ENCODE results near the gene CARD19.
A peak's percentile ranks its signal among the peaks of the same experiment; 100 is the strongest.
"Not testable (repeated sequence)": the region's sequence is repeated elsewhere in the genome, so short reads cannot be mapped to it uniquely, and the experiment has no call there.

The CARD19 gene

DNA sequence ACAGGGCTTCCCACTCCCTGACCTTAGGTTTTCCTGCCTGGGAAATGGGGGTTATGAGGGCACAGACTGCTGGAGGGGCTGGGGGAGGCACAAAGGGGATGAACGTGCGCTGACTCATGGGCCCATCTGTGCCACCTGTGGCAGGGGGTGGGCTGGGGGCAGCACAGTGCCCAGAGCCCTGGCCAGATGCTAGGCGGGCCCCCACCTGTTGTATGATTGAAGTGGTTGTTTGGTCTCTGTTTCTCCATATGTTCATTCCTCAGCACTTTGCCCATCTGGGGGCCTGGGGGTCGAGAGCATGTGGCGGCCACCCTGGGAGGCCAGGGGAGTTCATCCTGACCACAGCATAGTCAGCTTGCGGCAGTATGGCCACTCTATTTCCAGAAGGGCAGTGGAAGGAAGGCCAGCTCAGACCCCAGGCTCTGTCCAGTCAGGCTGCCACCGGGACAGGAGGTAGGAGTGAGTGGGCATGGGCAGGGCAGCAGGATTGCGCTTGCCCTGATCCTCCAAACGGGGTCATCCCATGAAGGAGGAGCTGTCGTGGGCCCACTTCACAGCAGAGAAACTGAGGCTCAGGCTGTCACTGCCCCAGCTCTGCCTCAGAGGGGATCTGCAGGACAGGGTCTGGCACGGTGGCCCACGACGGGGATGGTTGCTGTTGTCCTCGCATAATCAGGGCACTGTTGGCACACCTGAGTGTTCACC, 38.9 kb downstream of the CARD19 start:
- no peak for DNase-seq

DNA sequence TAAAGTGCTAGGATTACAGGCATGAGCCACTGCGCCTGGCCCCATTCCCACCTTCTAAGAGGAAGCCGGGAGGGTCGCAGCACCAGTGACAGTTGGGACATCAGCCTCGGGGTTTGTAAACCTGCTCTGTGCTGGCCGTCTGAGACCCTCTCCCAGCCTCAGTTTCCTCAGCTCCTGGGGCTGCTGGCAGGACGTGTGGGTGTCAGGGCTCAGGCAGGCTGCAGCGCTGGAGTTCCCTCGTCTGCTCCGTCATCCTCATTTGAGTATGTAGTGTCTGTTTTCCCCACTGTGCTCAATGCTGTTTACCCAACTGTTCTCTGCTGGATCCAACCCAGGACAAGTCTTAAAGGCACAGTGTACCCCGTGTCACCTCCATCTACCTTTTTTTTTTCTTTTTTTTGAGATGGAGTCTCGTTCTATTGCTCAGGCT, 40.0 kb downstream of the CARD19 start:
- DNase-seq: no peak

DNA sequence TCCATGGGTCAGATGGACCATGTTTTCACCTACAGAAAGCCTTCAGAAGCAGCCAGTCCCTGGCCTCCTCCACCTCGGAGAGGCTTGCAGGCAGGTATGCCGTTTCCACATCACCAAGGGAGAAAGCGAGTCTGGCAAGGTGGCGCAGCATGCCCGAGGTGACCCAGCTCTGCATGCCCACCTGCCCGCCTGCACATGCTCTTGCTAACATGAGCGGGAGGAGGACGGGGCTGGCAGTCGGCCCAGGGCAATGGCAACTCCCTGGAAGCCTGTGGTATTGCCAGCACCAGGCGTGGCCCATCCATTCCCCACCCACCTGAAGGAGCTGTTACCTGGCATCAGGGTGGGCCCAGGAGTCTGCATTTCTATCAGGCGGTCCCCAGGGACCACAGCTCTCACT, 41.3 kb downstream of the CARD19 start:
- no peak for DNase-seq

GRCh38 chr9:93138171-93138764, 42.3 kb downstream of the CARD19 start:
- no peak for DNase-seq

- DNase-seq: no peak
These were observed 43.6 kb downstream of the CARD19 start for GRCh38 chr9:93139365-93140182.

DNA sequence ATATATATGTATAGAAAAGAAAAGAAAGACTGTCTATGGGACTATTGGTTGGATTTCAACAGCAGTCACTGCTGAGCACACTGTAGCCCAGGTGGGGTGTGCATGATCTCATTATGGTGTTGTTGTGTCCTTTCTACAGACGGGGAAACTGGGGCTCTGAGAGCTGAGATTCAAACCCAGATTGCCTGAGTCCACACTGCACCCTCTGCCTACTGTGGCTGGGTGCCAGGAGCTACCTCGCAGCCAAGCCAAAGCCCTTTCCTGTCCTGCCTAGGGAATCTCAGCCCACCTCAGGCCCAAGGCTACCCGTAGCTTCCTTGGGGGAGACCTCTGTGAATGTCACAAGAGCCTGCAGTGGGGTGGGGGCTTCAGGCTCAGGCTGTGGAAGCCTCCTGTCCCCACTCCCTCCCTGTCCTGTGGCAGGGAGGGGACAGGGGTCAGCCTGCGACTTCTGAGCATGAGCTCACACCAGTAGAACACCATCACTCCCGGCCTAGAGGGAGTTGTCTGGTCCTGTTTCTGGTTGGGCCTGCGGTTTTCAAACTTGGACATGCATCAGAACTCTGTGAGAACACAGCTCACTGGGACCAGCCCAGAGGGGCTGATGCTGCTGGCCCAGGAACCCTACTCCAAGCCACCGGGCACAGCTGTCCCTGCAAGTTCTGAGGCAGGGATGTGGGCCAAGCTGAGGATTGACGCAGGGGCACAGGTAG, 45.9 kb downstream of the CARD19 start:
- no peak for DNase-seq

DNA sequence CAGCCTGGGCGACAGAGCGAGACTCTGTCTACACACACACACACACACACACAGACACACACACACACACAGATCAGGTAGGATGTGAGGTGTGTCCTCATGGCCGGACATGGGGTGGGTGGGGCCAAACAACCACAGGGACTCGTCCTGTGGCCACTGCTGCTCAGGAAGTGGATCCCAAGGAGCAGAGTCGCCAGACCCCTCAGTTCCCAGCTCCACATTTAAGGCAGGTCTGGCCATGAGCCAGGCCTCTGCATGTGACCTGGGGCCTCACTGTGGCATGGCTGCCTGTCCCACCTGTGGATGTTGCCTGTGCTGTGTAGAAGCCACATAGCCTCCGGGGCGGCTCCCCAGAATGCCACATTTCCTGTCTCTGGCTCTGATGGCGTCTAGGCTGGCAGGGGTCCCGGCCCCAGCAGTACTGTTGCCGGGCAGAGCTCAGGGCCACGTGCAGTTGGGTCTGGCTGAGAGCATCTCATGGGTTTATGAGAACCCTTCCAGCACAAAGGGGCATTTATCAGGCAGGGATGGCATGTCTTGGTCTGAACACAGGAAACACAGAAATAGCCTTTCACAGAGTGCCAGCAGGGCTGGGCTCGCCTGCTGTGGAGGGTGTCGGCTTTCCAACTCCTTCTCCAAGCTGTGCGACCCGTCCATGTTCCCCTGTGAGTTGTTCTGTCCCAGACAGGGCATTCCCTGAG, 48.0 kb downstream of the CARD19 start:
- no peak for DNase-seq

GRCh38 chr9:93146696-93147095, 50.7 kb downstream of the CARD19 start:
- DNase-seq: not testable (repeated sequence)

DNA sequence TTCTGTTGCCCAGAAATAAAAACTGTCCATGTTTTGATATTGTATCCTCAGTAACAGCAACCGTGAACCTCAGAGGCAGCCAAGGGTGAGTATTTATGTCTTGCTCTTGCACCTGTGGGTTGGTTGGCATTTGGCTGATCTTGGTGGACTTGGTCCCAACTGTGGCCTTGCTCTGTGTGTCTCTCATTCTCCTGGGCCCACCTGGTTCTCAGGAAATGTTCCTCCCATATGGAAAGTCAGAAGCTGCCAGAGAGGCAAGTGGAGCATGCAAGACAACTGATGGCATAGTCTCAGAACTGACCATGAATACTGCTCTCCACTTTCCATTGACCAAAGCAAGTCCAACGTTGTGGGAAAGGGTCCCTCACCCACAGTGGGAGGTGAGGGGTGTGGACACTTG, 51.6 kb downstream of the CARD19 start:
- DNase-seq: no peak

DNA sequence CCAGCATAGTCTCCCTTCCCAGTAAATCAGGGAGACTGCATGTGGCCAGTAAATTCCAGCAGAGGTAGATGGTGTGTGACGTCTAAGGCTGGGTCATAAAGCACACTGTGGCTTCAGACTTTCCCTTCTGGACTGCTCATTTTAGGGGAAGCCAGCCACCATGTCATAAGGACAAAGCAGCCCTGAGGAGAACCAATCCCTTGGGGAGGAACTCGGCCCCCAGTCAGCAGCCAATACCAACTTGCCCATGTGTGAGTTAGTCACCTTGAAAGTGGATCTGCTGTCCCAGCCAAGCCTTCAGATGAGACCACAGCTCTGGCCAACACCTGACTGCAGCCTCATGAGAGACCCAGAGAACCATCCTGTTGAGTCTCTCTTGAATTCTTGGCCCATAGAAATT, 52.7 kb downstream of the CARD19 start:
- DNase-seq: no peak

DNA sequence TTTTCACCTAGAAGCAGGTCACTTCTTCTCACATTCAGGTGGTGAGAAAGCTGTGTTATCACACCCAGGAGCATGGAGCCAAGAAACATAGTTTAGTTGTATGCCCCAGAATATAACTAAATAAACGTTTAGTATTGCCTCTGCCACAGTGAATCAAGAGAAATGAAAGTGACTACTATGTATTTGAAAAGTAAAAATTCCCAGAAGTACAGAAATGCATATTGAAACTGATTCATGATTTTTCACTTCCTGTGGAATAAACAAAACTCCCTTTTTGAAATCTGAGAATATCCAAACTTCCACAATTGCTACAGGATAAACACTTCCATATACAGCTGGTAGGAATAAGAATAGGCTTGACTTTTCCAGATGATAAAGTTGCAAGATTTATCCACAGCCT, 53.3 kb downstream of the CARD19 start:
- no peak for DNase-seq

DNA sequence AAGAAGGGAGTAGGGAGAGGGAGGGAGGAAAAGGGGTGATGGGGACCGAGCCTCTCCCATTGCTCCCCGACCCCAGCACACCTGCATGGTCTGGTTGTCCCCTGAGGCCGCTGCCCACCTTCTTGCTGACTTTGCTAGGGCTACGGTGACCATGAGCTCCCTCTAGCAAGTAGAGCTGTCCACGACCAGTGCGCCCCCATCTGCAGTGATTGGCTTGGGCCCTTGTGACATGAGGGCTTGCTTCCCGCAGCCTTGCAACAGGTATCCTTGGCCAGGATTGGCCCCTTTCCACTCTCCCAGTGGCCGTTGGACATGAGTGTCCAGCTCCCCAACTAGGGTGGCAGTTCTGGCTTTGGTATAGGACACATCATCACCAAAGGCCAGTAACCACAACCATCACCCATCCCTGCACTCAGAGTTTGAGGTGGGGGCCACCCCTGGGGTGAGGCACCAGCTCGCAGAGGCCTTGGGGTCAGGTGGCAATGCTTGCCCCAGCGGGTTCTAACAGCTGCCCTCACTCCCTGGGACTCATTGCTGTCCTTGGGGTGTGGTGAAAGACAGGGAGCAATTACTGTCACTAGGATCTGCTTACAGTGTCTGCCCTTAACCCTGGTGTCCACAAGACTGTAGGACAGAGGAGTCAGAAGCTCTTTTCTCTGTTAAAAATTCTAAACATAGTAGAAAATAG, 55.2 kb downstream of the CARD19 start:
- DNase-seq: no peak

DNA sequence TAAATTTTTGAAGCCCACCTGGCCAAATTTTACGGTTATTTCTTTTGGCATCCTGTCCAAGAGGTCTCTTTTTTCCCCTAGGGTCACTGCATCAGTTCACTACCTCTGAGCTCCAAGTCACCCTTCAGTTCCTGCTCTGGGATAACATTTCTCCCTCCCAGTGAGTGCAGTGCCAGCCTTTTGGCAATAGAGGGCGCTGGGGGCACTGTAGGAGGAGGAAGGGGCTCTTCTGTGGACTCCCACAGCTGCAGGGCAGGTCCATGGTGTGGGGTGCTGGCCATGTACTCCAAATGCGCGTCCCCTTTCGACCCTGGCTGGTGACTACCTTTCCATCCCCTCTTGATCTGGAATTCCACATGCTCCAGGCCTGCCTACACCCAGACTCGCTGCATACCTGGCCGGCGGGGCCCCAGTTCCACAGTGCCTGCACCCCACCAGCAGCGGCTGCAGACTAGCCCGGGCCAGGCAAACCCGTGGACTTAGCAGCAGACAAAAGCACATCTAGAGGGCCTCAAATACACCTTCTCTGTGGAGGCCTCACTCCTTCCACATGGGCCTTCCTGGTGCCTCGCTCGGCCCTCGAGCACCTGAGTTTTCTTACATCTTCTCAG, 58.4 kb downstream of the CARD19 start:
- DNase-seq: peak; percentile 4

GRCh38 chr9:93155716-93156474, 59.9 kb downstream of the CARD19 start:
- no peak for DNase-seq

GRCh38 chr9:93156475-93157008, 60.5 kb downstream of the CARD19 start:
- no peak for DNase-seq

GRCh38 chr9:93159601-93160471, 63.8 kb downstream of the CARD19 start:
- DNase-seq: peak; percentile 83

GRCh38 chr9:93161786-93162562, 66.0 kb downstream of the CARD19 start:
- DNase-seq: no peak

Measured in fibroblast of skin of right biceps (primary cell).